PC-9 (cell line): ENCODE results near the gene ZNF774.

Experiments
- EZH2 ChIP-seq: fragments of 200-600 bp; sonication (generic); IDR thresholded peaks from 2 replicates; pipeline ENCODE4 v1.8.0; 2017; ENCODE audit warnings: antibody characterized with exemption, low read depth
- TF ChIP-seq, protein P1 (sequence below): fragments of 200-600 bp; sonication (generic); conservative IDR thresholded peaks from 2 replicates; pipeline ENCODE4 v1.6.1; 2017; ENCODE audit warnings: mixed run types, antibody characterized with exemption, mild to moderate bottlenecking, moderate library complexity

DNA sequence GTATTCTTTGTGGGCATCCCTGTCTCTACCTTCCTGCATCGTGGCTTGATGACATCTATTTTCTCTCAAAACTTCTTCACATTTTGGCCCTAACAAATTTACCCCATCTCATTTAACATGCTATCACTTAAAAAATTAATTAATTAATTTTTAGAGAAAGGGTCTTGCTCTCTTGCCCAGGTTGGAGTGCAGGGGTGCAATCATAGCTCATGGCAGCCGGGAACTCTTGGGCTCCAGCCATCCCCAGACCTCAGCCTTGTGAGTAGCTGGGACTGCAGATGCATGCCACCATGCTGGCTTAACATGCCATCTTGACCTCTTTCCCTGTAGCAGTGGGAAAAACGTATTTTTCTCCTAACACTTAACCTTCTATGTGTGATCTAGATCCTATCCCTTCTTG, 56.6 kb downstream of the ZNF774 start:
- TF ChIP-seq EZH2: no peak
- TF ChIP-seq, protein P1, sequence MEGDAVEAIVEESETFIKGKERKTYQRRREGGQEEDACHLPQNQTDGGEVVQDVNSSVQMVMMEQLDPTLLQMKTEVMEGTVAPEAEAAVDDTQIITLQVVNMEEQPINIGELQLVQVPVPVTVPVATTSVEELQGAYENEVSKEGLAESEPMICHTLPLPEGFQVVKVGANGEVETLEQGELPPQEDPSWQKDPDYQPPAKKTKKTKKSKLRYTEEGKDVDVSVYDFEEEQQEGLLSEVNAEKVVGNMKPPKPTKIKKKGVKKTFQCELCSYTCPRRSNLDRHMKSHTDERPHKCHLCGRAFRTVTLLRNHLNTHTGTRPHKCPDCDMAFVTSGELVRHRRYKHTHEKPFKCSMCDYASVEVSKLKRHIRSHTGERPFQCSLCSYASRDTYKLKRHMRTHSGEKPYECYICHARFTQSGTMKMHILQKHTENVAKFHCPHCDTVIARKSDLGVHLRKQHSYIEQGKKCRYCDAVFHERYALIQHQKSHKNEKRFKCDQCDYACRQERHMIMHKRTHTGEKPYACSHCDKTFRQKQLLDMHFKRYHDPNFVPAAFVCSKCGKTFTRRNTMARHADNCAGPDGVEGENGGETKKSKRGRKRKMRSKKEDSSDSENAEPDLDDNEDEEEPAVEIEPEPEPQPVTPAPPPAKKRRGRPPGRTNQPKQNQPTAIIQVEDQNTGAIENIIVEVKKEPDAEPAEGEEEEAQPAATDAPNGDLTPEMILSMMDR: no peak
